Measurements from ENCODE around the gene HOXA1.

The HOXA1 gene

GRCh38 chr7:27080844-27081436, 14.9 kb downstream of the HOXA1 start:
- no peak for TF ChIP-seq CTCF (IDR thresholded peaks at IDR 0.05)
- Histone ChIP-seq H3K79me2 (no peaks in the 10 kb centered on the region), H3K4me2 (ENCODE audit: low read length) (no peak overlapping the region), H3K27ac (no peak overlapping the region), H3K4me1 (no peaks in the 10 kb centered on the region), H3K9me3 (ENCODE audit: control insufficient read depth, low read length) (no peaks in the 10 kb centered on the region), H3K27me3 (ENCODE audit: control insufficient read depth, insufficient read depth, low read length) (no peaks in the 10 kb centered on the region), H3K36me3 (ENCODE audit: control insufficient read depth, insufficient read depth, low read length) (no peaks in the 10 kb centered on the region), H2AFZ (no peak overlapping the region), H3K9ac (no peak overlapping the region), H3K4me3 (ENCODE audit: low read depth, low read length) (no peak overlapping the region)

GRCh38 chr7:27079234-27079975, 16.4 kb downstream of the HOXA1 start:
- no peak overlapping the region for H3K4me3 ChIP-seq (ENCODE audit: low read depth, low read length)
- H2AFZ ChIP-seq, result no peak overlapping the region
- H3K9me3 ChIP-seq (ENCODE audit: control insufficient read depth, low read length), result no peaks in the 10 kb centered on the region
- H3K36me3 ChIP-seq (ENCODE audit: control insufficient read depth, insufficient read depth, low read length), result no peaks in the 10 kb centered on the region
- no peaks in the 10 kb centered on the region for H3K79me2 ChIP-seq
- no peak overlapping the region for H3K4me2 ChIP-seq (ENCODE audit: low read length)
- H3K4me1 ChIP-seq, result no peaks in the 10 kb centered on the region
- TF ChIP-seq CTCF (IDR thresholded peaks at IDR 0.05), result no peak
- no peak overlapping the region for H3K27ac ChIP-seq
- no peak overlapping the region for H3K9ac ChIP-seq
- no peaks in the 10 kb centered on the region for H3K27me3 ChIP-seq (ENCODE audit: control insufficient read depth, insufficient read depth, low read length)

GRCh38 chr7:27078616-27079233, 17.1 kb downstream of the HOXA1 start:
- no peaks in the 10 kb centered on the region for H3K27me3 ChIP-seq (ENCODE audit: control insufficient read depth, insufficient read depth, low read length)
- H3K9ac ChIP-seq, result no peak overlapping the region
- no peak overlapping the region for H3K4me2 ChIP-seq (ENCODE audit: low read length)
- H3K4me1 ChIP-seq, result no peaks in the 10 kb centered on the region
- H2AFZ ChIP-seq, result no peak overlapping the region
- no peaks in the 10 kb centered on the region for H3K9me3 ChIP-seq (ENCODE audit: control insufficient read depth, low read length)
- H3K36me3 ChIP-seq (ENCODE audit: control insufficient read depth, insufficient read depth, low read length), result no peaks in the 10 kb centered on the region
- no peak overlapping the region for H3K4me3 ChIP-seq (ENCODE audit: low read depth, low read length)
- H3K27ac ChIP-seq, result no peak overlapping the region
- no peaks in the 10 kb centered on the region for H3K79me2 ChIP-seq
- no peak for TF ChIP-seq CTCF (IDR thresholded peaks at IDR 0.05)

GRCh38 chr7:27073076-27073475, 22.7 kb downstream of the HOXA1 start:
- H3K4me2 ChIP-seq (ENCODE audit: low read length), result no peak overlapping the region
- H3K9me3 ChIP-seq (ENCODE audit: control insufficient read depth, low read length), result no peaks in the 10 kb centered on the region
- no peaks in the 10 kb centered on the region for H3K4me1 ChIP-seq
- H3K27me3 ChIP-seq (ENCODE audit: control insufficient read depth, insufficient read depth, low read length), result no peaks in the 10 kb centered on the region
- H3K4me3 ChIP-seq (ENCODE audit: low read depth, low read length), result no peak overlapping the region
- no peaks in the 10 kb centered on the region for H3K79me2 ChIP-seq
- H2AFZ ChIP-seq, result no peak overlapping the region
- H3K9ac ChIP-seq, result no peak overlapping the region
- no peaks in the 10 kb centered on the region for H3K36me3 ChIP-seq (ENCODE audit: control insufficient read depth, insufficient read depth, low read length)
- no peak for TF ChIP-seq CTCF (IDR thresholded peaks at IDR 0.05)
- H3K27ac ChIP-seq, result no peak overlapping the region

Measured in parathyroid adenoma (tissue), 2 donors.